Left ventricle myocardium superior (tissue), 1 donor: ENCODE data around the gene HIGD2A. TPM values are rescaled to one million over a fixed set of nuclear protein-coding genes. Genes with fewer than 3 reads are reported as not detected.
A peak's percentile ranks its signal among the peaks of the same experiment; 100 is the strongest.

ENCODE experiments used
- ATAC-seq: fragments of 200-7000 bp; cut with Tn5 transposase; one replicate; pipeline ENCODE4 v1.9.1; 2020; ENCODE audit warnings: mild to moderate bottlenecking, moderate library complexity
- DNase-seq: peaks from one replicate; pipeline ENCODE4 v3.0.0-alpha.2; 2020
- intact Hi-C: fragments of 100-400 bp; cut with micrococcal nuclease; formaldehyde crosslinking; loops from one replicate; pipeline ENCODE4 v1.11.0; 2022
- total RNA-seq: library from RNA; stranded (reverse); fragmentation: NEBNext Ultra II Directional; extraction: Animal tissue kit (Norgen Biotek cat#: 25700); gene quantifications from one replicate; pipeline ENCODE4 v1.2.1, GENCODE V29; 2021
- donor health status: DM: no; HTN: yes; CAD: no; lungs with severe emphysema.

HIGD2A gene
- total RNA-seq, 1 donor from 2014 or later = 222 TPM

- DNase-seq = peak; percentile 44
- intact Hi-C loops = no loop called here
- no peak for ATAC-seq
Measured at GRCh38 chr5:176366232-176366894, 22.2 kb upstream of the HIGD2A start.

GRCh38 chr5:176368726-176369125, 19.8 kb upstream of the HIGD2A start:
- ATAC-seq (no peak), DNase-seq (no peak)
- intact Hi-C loops = no loop called here

- peak; percentile 36 for ATAC-seq
- intact Hi-C loops = no loop called here
- DNase-seq = no peak
Measured at GRCh38 chr5:176369934-176370711, 18.4 kb upstream of the HIGD2A start.

- ATAC-seq (peak; percentile 50), DNase-seq (no peak)
- intact Hi-C loops = no loop called here
Measured at GRCh38 chr5:176371621-176372539, 16.7 kb upstream of the HIGD2A start.

GRCh38 chr5:176373100-176373818, 15.3 kb upstream of the HIGD2A start:
- ATAC-seq (peak; percentile 60), DNase-seq (no peak)
- intact Hi-C loops = no loop called here

GRCh38 chr5:176379881-176380280, 8.7 kb upstream of the HIGD2A start:
- DNase-seq (no peak), ATAC-seq (no peak)
- intact Hi-C loops = no loop called here

- ATAC-seq = peak; percentile 93
- DNase-seq = peak; percentile 55
- intact Hi-C loops = no loop called here
Measured at GRCh38 chr5:176381423-176381822, 7.1 kb upstream of the HIGD2A start.

- DNase-seq = no peak
- ATAC-seq = peak; percentile 27
- intact Hi-C loops = no loop called here
Measured at GRCh38 chr5:176381979-176382378, 6.6 kb upstream of the HIGD2A start.

GRCh38 chr5:176382721-176383120, 5.8 kb upstream of the HIGD2A start:
- intact Hi-C loops = no loop called here
- ATAC-seq (no peak), DNase-seq (no peak)

GRCh38 chr5:176383248-176383905, 5.2 kb upstream of the HIGD2A start:
- DNase-seq (no peak), ATAC-seq (no peak)
- intact Hi-C loops = no loop called here

GRCh38 chr5:176383961-176384360, 4.6 kb upstream of the HIGD2A start:
- ATAC-seq (no peak), DNase-seq (no peak)
- intact Hi-C loops = no loop called here

- intact Hi-C loops = no loop called here
- no peak for ATAC-seq
- no peak for DNase-seq
Measured at GRCh38 chr5:176384366-176384930, 4.1 kb upstream of the HIGD2A start.

- ATAC-seq = no peak
- intact Hi-C loops = no loop called here
- peak; percentile 15 for DNase-seq
Measured at GRCh38 chr5:176384991-176385390, 3.6 kb upstream of the HIGD2A start.

GRCh38 chr5:176386491-176386890, 2.1 kb upstream of the HIGD2A start:
- intact Hi-C loops = no loop called here
- DNase-seq = no peak
- ATAC-seq = no peak

- ATAC-seq = no peak
Measured at GRCh38 chr5:176387384-176387925, 1.1 kb upstream of the HIGD2A start.

GRCh38 chr5:176388003-176388443, 528 bp upstream of the HIGD2A start:
- DNase-seq (no peak), ATAC-seq (no peak)
- intact Hi-C loops = no loop called here

More at GRCh38 chr5:176387384-176387925, 1.1 kb upstream of the HIGD2A start:
- no peak for DNase-seq
- intact Hi-C loops = no loop called here

- DNase-seq (no peak), ATAC-seq (peak; percentile 28)
- intact Hi-C loops = no loop called here
Measured at GRCh38 chr5:176389135-176390123, 878 bp downstream of the HIGD2A start.
